Right hindlimb (tissue), 1 donor: Measurements from ENCODE around the gene ZNF536.

Source experiments
- DNase-seq: peaks from one replicate; pipeline ENCODE4 v3.0.0-alpha.2; 2018

The ZNF536 gene

DNA sequence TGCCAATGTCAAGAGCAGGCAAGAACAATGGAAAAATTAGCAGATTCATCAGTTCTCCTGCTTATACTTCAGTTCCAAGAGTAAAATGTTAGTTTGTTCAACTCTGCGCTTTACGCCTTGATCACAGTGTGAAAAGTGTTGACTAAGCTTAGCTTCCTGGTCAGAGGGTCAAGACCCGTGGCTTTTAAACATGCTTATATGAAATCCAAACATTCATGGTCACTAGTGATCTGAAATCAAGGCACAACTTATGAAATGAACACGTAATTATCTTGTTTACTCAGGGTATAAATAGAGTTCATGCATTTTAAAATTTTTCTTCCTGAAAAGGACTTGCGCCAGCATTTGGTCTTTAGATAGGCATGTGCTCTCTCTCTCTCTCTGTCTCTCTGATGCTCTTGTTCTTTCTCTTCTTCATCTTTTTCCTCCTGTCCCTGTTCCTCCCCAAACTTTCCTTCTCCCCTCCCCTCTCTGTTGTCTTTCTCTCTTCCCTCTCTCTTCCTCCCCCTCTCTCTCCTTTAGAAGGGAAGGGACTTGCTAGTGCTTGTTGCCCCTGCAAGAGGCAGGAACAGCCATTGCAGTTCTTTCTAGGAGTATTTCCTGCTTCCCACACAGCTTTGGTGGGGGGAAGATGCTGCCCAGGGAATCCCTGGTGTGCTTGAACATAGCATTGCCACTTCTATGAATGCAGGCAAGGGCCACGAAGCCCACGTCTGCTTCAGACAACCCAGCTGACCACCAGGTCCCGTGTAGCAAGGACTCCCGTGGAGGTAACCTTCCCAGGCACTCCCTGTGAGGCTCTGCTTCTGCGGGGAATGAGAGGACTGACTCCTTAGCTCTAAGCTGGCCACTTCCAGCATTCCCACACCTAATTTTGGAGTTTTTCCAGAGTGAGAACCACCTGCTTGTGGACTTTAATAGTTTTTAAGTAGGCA, 7.1 kb upstream of the ZNF536 start:
- DNase-seq = no peak

DNA sequence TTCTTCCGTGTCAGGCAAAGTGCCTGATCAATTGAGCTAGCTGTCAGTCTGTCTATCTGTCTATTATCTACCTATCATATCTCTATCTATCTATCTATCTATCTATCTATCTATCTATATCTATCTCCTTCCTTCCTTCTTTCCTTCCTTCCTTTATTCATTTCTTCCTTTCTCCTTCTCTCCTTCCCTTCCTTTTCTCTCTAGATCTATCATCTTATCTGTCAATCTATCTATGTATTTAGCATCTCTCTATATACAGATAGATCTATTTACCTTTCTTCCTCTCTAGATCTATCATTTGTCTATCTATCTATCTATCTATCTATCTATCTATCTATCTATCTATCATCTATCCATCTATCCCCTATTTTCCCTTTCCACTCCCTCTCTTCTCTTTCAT, 5.9 kb upstream of the ZNF536 start:
- no peak for DNase-seq

DNA sequence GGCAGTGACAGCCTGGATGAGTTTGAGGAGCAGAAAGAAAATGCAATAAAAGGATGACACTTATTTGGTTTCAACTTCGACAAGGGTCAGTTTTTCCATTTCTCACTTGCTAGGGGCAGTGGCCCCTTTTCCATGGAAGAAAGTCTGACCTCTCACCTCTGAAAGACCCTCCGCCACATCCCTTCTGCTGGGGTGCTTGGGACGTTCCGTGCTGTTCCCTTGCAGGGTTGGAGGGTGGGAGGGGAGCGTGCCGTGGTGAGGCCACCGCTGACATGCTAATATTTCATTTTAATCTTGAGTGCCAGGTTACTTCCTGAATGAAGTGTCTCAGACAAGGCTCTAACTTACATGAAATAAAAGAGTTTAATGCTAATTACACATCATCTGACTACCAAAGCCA, 5.2 kb upstream of the ZNF536 start:
- no peak for DNase-seq

DNA sequence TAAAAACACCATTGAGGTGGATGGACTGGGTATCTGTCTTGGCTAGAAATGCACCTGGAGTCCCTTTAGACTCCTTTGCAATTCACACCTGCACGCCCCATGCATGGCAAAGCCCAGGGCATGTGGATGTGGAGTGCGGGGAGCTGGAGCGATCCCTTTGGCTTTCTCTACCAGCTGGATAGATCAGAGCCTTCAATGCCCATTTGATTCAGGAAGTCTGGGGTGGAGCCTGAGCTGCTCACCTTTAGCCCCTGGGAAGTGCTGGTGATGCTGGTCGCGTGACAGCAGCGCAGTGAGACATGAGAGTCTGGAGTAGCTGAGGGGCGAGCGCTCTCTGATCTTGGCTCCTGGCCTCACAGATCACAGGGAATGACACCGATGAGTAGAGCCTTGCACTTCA, 4.8 kb upstream of the ZNF536 start:
- DNase-seq = no peak

DNA sequence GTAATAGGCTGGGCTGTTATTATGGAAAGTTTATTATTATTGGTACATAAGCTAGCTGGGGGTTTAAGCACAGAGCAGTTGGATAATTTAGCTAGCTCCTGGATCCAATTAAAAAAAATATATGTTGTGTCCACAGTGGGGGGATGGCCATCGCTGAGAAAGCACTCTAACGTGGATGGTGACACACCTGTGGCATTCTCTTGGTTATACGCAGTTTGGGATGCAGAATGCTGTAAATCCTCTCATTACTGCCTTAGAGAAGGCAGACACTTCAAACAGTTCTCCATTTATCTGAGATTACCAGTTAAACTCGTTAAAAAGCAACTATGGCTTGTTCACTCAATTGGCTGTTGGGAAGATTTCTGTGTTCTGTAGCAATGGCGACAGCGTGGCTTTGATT, 2.4 kb upstream of the ZNF536 start:
- DNase-seq = no peak

DNA sequence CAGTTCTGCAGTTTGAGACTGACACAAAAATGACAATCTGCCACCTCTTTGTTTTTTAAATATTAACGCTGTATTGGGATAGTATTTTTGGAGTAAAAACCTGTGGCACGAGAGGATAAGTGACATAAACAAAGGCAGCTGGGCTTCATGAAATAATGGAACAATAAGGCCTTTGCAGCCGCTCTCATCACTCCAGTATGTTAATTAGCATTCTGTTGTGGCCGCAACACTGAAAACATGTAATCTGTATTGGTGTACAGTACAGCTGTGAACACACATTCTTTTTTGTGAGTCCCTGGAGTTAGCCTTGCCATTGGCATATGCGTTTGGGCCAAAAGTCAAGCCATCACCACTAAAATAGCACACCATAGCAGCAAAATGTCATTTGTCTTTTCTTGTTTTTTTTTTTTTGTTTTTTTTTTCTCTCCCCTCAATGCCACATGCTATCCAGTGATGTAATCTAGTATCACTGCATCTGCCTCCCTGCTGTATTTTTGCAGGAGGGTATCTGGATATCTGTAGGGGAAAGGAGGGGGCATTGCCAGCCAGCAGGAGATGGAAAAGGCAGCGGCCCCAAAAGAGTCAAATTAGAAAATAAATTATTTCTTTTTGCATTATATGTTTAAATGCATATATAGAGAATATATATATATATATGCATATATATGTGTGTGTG, 885 bp upstream of the ZNF536 start:
- no peak for DNase-seq

DNA sequence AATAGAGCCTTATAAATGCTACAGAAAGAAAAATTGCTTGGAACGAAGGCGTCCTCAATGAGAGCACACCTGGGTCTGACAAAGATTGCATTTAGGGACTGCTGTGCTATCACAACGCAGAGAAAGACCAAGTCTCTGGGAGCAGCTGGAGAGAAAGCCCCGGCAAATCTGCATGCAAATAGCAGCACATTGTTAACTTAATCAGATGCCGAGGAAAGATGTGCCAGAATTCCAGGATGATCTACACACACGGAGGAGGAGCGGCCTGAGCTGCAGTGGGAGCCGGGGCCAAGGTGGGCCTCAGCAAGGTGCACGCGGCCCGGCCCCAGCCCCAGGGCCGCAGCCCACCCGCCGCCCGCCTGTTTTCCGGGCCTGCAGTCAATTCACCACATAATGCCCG, 1.4 kb downstream of the ZNF536 start:
- no peak for DNase-seq

DNA sequence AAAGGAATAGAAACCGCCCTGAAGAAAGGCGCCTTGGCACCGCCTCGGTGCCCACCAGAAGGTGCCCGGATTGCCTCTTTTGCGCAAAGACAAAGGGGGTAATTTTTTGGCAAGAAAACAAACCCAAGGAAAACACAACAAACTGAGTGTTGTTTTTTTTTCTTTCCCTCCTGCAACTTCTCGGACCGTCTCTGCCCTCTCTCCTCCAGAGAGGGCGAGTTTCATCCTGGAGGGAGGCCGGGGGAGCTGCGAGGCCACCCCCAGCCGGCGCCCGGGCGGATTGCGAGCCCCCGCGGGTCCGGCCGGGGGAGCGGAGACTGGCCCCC, 2.3 kb downstream of the ZNF536 start:
- DNase-seq = no peak

DNA sequence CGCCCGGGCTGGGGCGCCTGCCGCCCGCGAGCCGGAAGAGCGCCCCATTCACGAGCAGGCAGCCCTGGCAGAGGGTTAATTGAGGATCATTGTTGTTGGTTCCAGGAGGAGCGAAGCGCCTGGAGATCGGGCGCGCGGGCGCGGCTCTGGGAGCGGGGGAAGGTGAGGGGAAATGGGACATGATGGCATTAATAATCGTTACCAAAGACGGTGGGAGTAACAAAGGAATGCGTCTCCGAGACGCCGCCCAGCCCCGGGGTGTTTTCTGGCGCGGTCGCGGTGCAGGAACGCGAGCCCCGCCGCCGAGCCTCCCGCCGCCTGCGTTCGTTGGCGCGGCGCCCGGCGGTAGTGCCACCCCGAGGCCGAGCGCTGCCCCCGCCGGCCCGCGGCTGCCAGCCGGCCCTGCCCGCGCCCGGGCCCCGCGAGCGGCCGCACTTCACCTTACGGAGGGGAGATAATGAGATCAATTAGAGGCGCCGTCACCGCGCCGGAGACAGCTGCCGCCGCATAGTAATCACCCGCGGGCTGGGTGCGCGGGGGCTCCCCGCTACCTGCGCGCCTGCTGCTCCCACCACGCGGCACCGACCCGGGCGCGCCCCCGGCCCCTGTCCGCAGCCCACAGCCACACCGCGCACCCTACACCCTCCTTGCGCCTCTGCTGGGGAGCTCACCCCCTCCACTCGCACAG, 2.8 kb downstream of the ZNF536 start:
- no peak for DNase-seq

DNA sequence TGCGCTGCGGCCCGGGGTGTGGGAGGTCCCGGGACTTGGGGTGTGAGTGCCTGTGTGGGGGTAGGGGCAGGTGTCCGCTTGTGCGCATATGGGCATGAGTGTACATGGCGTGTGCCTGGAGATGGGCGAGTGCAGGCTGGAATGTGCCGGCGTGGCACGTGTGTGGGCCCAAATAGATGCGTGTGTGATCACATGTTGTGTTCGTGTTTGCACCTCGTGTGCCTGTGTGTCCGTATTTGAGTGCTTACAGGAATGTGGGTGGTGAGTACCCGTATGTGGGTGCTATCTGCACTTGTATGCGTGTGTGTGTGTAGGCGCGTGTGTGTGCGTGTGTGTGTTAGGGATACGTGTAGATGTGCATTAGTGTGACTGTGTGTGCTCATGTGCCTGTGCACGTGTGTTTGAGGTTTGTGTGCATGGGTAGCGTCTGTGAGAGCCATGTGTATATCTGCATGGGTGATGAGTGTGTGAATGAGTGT, 3.4 kb downstream of the ZNF536 start:
- DNase-seq = no peak

DNA sequence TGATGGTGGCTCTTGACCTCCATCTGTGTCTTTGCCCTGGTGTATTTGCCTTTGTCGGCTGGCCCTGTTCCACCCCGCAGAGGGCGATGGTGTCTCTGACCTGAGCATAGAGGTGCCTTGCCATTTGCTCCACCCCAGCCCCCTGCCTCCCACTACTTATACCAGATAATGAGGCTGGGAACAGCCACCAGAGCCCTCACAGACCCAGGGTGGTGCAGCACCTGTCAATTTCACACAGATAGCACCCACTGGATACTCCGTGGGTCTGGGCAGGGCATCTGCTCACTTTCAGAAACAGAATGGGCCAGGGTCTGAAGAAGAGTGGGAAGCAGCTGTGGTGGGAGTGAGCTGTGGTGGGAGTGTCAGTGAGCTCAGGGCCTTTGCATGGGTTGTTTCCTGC, 4.1 kb downstream of the ZNF536 start:
- no peak for DNase-seq

DNA sequence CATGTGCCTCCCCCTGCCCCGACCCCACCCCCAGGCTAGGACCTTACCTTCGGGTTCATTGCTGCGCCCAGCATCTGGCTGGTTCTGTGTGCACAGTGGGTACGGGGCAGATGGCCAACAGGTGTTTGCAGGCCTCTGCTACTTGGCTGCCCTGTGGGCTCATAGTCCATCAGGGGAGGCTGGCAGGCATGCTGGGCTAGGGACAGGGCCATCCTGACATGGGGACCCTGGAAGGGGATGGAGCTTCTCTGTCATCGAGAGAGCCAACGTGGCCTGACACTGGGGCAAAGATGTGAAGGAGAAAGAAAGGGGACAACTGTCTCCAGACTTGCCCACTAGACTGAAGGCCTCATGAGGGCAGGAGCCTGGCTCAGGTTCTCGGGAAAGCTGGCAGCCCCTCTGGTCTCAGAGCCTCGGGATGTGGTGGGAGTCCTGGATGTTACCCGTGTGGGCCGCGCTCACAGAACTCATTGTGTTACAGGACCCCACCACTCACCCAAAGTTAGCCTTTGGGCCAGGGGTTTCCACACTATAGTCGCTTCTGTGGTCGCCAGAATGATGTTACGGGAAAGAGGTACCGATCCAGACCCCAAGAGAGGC, 4.7 kb downstream of the ZNF536 start:
- DNase-seq = no peak

DNA sequence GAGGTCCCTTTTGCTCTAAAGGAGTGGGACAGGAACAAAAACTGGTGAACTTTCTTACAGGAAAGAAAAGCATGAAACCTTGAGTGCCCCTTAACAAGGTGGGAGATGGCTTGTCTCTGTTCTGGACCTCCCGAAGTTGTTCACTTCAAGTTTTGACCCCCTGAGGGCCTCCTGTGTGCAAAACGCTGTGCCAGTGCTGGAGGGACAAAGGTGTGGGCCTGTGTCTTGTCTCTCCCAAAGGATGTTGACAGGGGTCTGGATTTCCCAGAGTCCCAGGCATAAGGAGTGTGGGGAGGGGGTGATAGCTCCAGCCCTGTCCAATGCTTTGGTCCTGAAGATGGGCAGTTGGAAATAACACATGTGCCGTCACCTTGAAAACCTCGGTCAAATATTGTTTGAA, 6.5 kb downstream of the ZNF536 start:
- DNase-seq = no peak

DNA sequence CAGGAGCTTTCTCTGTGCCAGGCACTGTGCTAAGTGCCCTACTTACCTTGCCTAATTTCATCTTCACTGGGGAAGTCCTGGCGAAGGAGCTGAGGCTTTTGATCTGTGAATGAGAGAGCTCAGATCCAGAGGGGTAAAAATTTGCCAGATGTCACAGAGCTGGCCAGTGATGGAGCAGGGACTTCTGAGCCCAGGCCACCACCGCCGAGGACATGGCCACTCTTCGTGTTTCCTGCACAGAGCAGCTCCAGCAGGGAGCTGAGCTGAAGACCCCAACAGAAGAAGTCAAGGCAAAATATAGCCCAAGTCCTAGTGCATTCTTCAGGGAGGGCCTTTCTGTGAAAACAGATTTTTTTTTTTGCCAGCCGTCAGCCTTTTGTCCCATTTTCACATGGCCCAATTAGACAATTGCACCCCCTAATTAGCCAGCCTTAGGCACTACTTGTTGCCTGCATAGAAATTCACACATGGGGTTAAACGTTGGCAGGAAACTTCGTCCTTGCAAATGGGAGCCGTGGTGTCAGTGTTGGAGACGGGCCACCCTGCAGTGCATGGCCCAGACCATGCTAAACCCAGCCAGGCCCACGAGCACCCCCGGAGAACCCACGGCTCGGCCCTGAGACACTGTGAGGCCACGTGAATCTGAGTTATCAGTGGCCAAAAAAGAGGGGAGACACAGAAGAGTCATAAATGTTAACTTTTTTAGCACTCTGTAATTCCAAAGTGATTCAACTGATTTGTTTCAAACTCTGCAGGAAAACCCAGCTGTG, 7.8 kb downstream of the ZNF536 start:
- DNase-seq = no peak

DNA sequence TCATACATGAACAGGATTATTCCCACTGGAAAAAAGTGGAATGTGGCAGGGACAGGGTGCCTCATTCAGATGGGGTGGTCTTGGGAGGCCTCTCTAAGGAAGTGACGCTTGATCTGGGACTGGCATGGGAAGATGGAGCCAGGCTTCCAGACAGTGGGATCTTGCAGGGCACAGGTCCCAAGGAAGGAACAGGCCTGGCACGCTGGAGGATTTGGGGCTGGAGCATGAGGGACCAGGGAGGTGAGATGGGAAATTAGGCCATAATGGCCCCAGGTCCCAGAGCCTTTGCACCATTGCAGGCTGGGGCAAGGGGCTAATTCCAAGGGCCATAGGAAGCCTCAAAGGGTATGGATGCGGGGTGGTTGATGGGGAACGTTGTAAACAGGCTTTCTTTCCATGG, 9.2 kb downstream of the ZNF536 start:
- no peak for DNase-seq

DNA sequence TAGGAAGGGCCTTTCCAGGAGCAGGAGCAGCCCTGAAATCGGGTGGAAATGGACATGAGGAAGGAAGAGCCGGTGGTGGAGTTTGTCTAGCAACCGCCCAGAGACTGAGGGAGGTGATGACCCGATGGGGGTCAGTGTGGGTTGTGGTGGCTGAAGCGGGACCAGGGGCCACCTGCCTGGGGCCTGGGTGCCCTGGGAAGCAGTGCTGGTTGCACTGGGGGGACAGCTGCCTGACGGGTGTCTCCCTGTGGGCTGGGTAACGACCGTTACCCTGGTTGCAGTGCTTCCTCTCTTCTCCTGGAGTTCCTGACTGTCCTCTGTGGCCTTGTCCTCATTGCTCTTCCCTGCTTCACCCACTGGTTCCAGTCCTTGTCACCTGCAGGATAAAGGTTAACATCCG, 13.0 kb downstream of the ZNF536 start:
- DNase-seq = no peak

DNA sequence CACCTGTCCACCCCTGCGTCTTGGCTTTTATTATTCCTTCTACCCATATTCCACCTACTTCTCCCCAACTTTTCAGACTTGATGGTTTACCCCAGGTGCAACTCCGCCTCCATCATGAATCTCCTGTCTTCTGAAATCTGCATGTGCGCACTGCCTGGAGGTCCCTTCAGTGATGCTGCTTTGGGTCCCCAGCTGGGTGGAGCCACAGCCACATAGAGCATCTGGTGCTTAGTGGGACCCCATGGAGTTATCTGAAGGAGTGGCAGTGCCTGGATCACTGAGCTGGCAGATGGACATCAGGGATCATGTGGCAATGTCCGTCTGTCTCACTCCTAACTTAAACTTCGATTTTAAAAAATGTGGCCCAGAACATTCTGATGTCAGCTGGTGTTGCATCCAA, 13.5 kb downstream of the ZNF536 start:
- no peak for DNase-seq

DNA sequence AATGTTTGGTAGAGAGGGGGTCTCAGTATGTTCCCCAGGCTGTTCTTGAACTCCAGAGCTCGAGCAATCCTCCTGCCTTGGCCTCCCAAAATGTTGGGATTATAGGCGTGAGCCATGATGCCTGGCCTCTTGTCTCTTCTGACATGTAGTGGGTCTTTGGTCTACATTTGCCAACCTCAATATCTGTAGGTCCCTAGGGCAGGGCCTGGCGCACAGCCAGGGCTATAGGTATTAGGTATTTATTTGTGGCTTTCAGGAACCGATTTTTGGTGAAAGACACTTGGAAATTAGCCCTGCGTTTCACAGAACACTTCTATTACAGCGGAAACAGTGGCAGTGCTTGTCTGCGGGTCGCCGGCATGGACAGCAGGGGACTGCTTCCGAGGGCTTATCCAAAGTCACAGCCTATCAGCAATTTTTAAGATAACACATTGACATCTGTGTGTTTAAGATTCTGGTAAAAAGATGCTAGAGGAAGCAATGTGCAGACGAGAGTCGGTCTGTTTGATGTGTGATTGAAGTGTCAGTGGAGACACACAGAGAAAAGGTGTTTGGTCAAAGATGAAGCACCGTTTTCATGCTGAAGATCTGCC, 14.5 kb downstream of the ZNF536 start:
- DNase-seq = no peak

DNA sequence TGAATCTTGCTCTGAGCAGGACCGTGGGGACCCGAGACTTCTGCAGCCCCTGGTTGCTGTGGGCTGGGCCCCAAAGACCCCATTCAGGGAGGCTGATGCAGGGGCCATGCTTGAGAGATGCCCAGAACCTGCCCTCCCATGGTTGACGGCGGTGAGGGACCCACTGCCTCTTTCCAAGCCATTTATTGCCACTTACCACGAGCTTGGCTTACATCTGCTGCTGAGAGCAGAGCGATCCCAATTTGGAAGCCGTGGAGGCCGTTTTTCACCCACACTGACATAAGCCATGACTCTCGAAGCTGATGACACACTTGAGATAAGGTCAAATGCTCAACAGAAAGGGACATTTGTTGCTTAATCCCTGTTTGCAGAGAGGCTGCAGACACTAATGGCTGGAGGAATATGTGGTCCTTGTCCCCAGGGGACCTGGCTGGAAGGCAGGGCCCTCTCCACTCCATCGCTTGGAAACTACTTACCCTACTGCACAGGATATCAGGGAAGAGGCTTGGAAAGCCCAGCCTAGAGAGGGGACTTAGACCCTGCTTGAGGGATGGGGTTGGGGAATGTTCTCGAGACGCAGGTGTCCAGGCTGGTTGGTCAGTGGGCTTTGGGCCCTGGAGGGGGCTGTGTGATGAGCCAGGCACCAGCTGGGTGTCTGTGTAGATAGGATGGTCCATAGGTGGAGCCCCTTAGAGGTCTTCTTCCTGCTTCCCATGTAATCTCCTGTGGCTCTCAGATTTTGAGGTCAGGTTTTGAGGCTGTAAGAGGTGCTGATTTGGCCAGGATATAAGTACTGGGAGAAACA, 15.3 kb downstream of the ZNF536 start:
- DNase-seq = no peak

DNA sequence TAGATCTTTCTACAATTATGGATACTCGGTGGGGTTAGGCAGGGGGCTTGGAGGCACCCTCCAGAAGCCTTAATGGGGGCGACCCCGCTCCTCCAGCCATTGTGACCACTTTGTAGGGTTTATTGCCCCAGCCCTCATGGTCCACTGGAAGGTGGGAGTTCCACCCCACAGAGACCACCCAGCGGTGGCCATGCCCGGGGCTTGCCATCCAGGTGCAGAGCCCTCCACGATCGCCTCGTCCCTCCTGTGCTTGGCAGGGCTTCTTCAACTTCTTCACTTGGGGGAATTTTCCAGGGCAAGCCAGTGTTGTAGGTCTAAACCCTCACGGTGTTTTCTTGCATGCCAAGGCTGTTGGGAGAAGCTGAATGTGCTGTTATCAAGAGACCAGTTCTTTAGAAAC, 16.1 kb downstream of the ZNF536 start:
- no peak for DNase-seq

DNA sequence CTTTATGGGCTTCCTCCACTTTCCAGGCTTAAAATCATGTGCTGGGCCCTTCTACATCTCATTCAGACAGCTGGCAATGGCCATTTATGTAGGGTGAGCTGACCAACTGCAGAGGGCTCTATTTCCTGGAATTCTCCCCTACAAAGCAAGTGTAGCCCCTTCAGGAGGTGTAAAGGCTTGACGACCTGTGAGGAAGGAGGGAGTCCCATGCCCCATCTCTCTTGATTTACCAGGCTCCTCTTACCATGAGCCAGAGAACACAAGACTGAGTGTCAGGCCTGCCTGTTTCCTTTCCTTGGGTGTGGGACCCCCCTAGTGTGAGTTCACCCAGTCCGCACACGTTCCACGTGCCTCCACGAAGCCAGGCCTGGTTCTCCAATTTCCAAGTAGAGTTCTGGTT, 16.6 kb downstream of the ZNF536 start:
- no peak for DNase-seq
